ENCODE results near the gene ZNF48. TPM values are rescaled to one million over a fixed set of nuclear protein-coding genes. Genes with fewer than 3 reads are reported as not detected.

The ZNF48 gene
- total RNA-seq, 1 donor from 2014 or later, result 40.4 TPM

- no peak for DNase-seq (ENCODE audit: low spot score)
- H3K9me3 Mint-ChIP-seq (ENCODE audit: unreplicated experiment), result no peaks in the 10 kb centered on the region
- peak overlapping the region; percentile 24 for H3K27ac Mint-ChIP-seq (ENCODE audit: unreplicated experiment)
- peaks cover 18% of the 10 kb centered on the region for H3K4me1 Mint-ChIP-seq (ENCODE audit: unreplicated experiment)
- TF ChIP-seq CTCF (IDR thresholded peaks at IDR 0.05; ENCODE audit: unreplicated experiment), result no peak
- peaks cover 10% of the 10 kb centered on the region for H3K36me3 Mint-ChIP-seq (ENCODE audit: low read depth, unreplicated experiment)
- H3K4me3 Mint-ChIP-seq (ENCODE audit: unreplicated experiment), result peak overlapping the region; percentile 86
- H3K27me3 Mint-ChIP-seq (ENCODE audit: unreplicated experiment), result peaks cover 8% of the 10 kb centered on the region
These were observed 48.4 kb downstream of the ZNF48 start for GRCh38 chr16:30443631-30444030.

GRCh38 chr16:30444231-30445148 lies 49.3 kb downstream of the ZNF48 start:
- TF ChIP-seq CTCF (IDR thresholded peaks at IDR 0.05; ENCODE audit: unreplicated experiment), result no peak
- DNase-seq (ENCODE audit: low spot score), result no peak
- Mint-ChIP-seq H3K36me3 (ENCODE audit: low read depth, unreplicated experiment) (peaks cover 10% of the 10 kb centered on the region), H3K27me3 (ENCODE audit: unreplicated experiment) (peaks cover 8% of the 10 kb centered on the region), H3K4me1 (ENCODE audit: unreplicated experiment) (peaks cover 18% of the 10 kb centered on the region), H3K4me3 (ENCODE audit: unreplicated experiment) (peak overlapping the region; percentile 86), H3K9me3 (ENCODE audit: unreplicated experiment) (no peaks in the 10 kb centered on the region), H3K27ac (ENCODE audit: unreplicated experiment) (peak overlapping the region; percentile 83)

GRCh38 chr16:30445149-30445407 lies 49.9 kb downstream of the ZNF48 start:
- Mint-ChIP-seq H3K27ac (ENCODE audit: unreplicated experiment) (peak overlapping the region; percentile 83), H3K27me3 (ENCODE audit: unreplicated experiment) (peaks cover 8% of the 10 kb centered on the region), H3K4me1 (ENCODE audit: unreplicated experiment) (peaks cover 18% of the 10 kb centered on the region), H3K36me3 (ENCODE audit: low read depth, unreplicated experiment) (peaks cover 10% of the 10 kb centered on the region), H3K4me3 (ENCODE audit: unreplicated experiment) (peak overlapping the region; percentile 86), H3K9me3 (ENCODE audit: unreplicated experiment) (no peaks in the 10 kb centered on the region)
- no peak for TF ChIP-seq CTCF (IDR thresholded peaks at IDR 0.05; ENCODE audit: unreplicated experiment)
- no peak for DNase-seq (ENCODE audit: low spot score)

GRCh38 chr16:30445408-30446202 lies 50.4 kb downstream of the ZNF48 start, which contains the start of gene SEPHS2:
Gene SEPHS2, minus strand, starts transcription at chr16:30445874. Its CDS starts 147 bp downstream, at chr16:30445727.
- TF ChIP-seq CTCF (IDR thresholded peaks at IDR 0.05; ENCODE audit: unreplicated experiment), result peak; percentile 34
- Mint-ChIP-seq H3K27me3 (ENCODE audit: unreplicated experiment) (peaks cover 8% of the 10 kb centered on the region), H3K27ac (ENCODE audit: unreplicated experiment) (peak within 1 kb of the TSS; percentile 83), H3K4me3 (ENCODE audit: unreplicated experiment) (peak within 1 kb of the TSS; percentile 92), H3K4me1 (ENCODE audit: unreplicated experiment) (peaks cover 18% of the 10 kb centered on the region), H3K36me3 (ENCODE audit: low read depth, unreplicated experiment) (peaks cover 10% of the 10 kb centered on the region), H3K9me3 (ENCODE audit: unreplicated experiment) (no peaks in the 10 kb centered on the region)
- DNase-seq (ENCODE audit: low spot score), result peak; percentile 90
